Activated CD4-positive, alpha-beta T cell treated with anti-CD3 and anti-CD28 coated beads, Interleukin-2, Interleukin-6, amounts not matched to agents 100 ng/mL and 50 ng/mL, durations not matched to agents 16 hours and 8 hours (primary cell): Measurements from ENCODE around the gene CCDC63.
"Not testable (repeated sequence)": the region's sequence is repeated elsewhere in the genome, so short reads cannot be mapped to it uniquely, and the experiment has no call there.

ENCODE experiments used
- DNase-seq: peaks from one replicate; pipeline ENCODE4 v3.0.0-alpha.2; 2020

Gene CCDC63

DNA sequence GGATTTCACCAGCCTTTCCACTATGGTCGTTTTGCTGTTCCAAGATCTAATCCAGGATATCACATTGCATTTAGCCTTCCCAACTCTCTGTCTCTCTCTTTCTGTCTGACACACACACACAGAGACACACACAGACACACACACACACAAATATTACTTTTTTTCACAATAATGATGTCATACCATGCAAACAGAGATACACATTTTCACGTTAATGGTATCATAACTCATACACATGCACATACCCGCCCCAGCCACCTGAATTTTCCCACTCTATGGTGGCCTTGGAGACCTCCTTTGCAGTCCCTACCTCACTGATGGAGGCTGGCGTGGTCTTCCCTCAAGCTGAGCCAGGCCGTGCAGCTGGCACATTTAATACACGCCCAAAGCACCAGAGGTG is 80.8 kb downstream of the CCDC63 start:
- no peak for DNase-seq

DNA sequence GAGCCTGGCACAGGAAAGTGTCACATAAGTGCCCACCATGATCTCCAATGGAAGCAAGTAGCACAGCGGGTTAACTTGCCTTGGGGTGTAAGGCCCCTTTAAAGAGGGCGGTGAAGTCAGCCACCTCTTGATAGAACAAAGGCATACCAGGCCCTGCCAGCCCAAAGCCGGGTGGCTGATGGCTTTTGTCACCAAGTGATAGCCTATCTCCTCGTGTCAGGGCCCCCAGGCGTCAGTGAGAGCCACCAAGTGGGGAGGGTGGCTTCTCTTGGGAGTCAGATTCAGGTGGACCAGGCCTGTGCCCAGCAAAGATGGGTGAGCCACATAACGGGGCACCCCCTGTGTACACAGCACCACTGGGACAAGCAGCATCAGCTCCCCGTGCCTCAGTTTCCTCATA is 81.9 kb downstream of the CCDC63 start:
- no peak for DNase-seq

- DNase-seq: no peak
These were observed 83.0 kb downstream of the CCDC63 start for GRCh38 chr12:110929818-110930217.

GRCh38 chr12:110930348-110931314 is 83.8 kb downstream of the CCDC63 start:
- DNase-seq: no peak

DNA sequence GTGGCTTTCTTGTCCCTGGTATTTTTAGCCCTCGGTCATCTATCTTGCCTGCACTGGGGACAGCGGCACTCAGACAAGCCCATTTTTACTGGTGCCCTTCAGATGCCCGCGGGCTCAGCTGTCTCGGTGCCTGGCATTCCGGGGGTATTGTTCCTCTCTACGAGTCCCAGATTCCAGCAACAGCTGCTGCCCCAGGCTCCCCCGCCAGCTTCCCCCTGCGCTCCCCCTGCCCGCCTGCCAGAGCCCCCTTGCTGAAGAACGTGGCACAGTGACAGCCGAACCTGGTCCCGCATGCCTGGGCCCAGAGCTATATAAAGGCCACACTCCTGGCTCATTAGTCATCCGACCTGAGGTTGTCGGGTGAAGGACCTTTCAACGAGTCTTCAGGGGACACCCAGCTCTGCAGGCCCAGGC is 84.5 kb downstream of the CCDC63 start:
- no peak for DNase-seq

GRCh38 chr12:110932046-110932445 is 85.3 kb downstream of the CCDC63 start:
- no peak for DNase-seq

- no peak for DNase-seq
These were observed 86.7 kb downstream of the CCDC63 start for GRCh38 chr12:110933326-110933974.

DNA sequence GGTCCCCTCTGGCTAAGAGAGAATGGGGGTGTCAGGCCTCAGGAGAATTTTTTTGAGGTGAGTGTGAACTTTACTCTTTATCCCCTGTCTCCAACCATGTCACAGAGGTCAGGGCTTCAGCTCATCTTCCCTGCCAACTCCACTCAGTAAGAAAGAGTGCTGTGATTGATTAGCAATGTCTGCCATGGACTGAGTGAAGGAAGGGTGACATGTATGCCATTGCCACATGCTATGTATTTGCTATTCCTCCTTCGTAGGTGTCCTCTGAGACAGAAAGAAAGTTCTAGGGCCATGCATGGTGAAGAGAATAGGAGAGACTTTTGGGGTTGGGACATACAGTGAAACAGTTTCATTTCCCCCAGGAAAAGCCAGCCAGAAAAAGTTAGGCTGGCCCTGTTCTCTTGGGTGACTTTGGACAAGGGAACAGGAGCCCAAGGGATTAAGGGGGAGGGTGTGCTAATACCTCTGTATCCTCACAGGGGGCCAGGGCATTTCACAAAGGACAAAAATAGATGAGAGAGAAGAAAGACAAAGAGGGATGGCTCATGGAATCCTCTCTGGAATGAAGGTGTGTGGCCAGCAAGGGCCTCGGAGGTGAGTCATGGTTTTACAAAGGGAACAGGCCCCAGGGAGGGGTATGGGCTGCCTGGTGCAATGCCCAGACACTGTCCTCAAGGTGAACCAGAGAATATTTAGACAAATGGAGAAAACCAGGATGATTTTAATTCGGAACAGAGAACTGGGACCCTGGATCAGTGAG is 87.5 kb downstream of the CCDC63 start:
- no peak for DNase-seq

DNA sequence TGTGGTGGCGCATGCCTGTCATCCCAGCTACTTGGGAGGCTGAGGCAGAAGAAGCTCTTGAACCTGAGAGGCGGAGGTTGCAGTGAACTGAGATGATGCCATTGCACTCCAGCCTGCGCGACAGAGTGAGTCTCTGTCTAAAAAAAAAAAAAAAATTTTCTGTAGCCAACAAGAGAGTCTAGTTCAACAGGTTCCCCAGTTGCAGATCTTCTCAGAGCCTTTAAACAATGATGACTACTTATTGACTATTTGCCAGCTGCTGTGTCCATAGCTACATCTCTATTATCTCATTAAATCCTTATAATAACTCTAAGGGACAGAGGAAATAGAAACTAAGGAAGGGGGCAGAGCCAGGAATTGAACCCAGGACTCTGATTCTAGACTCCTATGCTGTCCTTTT is 88.8 kb downstream of the CCDC63 start:
- DNase-seq: no peak

DNA sequence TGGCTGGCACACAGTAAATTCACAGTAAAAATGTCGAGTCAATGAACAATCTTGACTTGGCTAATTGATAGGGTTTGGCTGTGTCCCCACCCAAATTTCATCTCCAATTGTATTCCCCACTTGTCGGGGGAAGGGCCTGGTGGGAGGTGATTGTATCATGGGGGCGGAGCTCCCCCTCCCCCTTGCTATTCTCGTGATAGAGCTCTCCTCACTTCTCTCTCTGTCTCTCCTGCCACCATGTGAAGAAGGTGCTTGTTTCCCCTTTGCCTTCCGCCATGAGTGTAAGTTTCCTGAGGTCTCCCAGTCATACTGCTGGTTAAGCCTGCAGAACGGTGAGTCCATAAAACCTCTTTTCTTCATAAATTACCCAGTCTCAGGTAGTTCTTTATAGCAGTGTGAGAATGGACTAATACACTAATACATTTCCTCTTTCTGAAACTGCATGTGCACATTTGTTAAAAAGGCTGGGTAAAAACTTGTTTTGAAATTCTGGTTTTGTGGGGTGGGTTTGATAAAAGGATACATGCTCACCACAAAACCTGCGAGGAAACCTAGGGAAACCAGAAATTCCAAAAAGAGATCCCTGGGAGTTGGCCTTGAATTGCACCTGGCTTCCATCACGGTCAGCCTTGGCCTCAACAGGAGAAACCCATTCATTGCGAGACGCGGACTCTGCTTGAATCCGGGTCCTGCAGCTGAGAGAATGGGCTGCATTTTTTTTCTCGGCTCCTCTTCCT is 89.7 kb downstream of the CCDC63 start:
- no peak for DNase-seq

DNA sequence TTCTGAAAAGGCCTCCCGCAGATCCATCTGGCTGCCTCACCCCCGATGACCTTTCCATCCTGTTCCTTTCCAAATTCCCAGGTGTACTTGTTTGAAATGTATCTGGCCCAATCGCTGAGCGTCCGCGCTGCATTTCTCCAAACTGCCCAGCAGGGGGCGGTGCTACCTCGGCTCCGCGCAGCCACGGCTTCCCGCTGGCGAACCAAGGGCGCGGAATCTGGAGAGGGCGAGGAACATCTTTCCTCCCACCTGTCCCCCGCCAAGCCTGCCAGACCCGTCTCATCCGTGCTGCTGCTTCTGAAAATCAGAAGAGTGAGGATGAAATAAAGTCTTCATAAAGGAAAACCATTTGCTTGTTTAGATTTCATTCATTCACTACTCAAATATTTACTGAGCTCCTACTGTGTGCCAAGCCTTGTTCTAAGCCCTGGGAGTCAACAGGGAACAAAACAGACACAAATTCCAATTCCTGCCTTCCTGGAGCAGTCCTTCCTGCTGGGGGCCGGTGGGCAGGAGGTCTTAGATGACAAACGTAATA is 90.4 kb downstream of the CCDC63 start:
- DNase-seq: peak; percentile 59

DNA sequence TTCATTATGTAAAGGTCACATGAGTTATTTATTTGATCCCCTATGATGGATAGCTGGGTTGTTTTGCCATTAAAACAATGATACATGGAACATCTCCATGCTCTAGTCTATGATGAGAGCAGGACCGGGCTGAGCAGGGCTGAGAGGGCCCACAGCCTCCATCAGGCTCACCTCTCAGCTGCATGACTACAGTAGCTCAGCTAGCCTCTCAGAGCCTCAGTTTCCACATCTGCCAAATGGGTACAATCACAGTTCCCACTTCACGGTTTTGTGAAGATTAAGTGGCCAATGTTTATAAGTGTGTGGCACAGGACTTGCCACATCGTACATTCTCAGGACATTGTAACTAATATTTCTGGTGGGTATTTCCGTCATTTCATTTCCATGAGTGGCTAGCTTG is 93.5 kb downstream of the CCDC63 start:
- DNase-seq: no peak

DNA sequence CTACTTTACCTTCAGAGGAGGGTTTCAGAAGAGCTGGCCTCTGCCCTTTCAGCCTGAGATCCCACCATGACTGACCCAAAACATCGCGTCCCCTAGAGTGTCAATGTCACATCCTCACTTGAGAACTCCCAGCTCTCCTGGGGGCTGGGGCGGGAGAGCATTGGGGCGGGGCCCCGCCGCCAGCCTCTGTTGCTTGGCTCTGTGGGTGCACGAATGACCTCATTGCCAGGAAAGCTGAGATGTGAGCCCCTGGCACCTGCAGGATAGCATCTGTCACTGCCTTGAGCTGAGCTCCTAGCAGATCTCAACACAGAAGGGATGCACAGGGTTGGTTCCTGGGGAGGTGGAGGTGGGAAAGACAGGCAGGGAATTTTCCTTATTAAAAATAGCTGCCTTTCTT is 94.1 kb downstream of the CCDC63 start:
- DNase-seq: no peak

GRCh38 chr12:110941391-110941790 is 94.6 kb downstream of the CCDC63 start:
- no peak for DNase-seq

GRCh38 chr12:110943373-110943772 is 96.6 kb downstream of the CCDC63 start:
- no peak for DNase-seq

DNA sequence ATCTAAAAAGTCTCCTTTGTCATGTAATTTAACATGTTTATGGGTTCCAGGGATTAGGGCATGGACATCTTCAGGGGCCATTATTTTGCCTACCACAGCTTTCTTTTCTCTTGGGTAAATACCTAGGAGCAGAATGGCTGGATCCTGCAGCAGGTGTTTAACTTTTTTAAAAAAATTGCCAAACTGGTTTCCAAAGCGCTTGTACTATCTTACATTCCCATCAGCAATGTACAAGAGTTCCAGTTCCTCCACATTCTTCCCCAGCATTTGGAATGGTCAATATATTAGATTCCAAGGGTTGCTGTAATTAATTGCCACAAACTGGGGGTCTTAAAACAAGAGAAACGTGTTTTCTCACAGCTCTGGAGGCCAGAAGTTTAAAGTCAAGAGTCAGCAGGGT is 101.3 kb downstream of the CCDC63 start:
- no peak for DNase-seq

GRCh38 chr12:110950466-110950865 is 103.7 kb downstream of the CCDC63 start:
- DNase-seq: not testable (repeated sequence)

DNA sequence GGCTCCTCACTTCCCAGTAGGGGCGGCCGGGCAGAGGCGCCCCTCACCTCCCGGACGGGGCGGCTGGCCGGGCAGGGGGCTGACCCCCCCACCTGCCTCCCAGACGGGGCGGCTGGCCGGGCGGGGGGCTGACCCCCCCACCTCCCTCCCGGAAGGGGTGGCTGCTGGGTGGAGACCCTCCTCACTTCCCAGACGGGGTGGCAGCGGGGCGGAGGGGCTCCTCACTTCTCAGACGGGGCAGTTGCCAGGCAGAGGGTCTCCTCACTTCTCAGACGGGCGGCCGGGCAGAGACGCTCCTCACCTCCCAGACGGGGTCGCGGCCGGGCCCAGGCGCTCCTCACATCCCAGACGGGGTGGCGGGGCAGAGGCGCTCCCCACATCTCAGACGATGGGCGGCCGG is 104.1 kb downstream of the CCDC63 start:
- not testable (repeated sequence) for DNase-seq
